GM12864 (cell line): Measurements from ENCODE around the gene ADGRA1.

Source experiments
- DNase-seq: peaks from one replicate; pipeline ENCODE4 v3.0.0-alpha.2; 2011; ENCODE audit warnings: low read depth
- H3K4me3 ChIP-seq: 2 replicates; pipeline ENCODE4 v1.5.1; 2011; ENCODE audit warnings: mild to moderate bottlenecking, low read depth, low read length, control low read depth
- TF ChIP-seq, protein P1 (sequence below): IDR thresholded peaks from 2 replicates; pipeline ENCODE4 v1.5.1; 2011; ENCODE audit warnings: low read depth, mild to moderate bottlenecking, moderate library complexity, low read length, control low read depth, inconsistent platforms; ENCODE audit errors: missing control alignments

The ADGRA1 gene

DNA sequence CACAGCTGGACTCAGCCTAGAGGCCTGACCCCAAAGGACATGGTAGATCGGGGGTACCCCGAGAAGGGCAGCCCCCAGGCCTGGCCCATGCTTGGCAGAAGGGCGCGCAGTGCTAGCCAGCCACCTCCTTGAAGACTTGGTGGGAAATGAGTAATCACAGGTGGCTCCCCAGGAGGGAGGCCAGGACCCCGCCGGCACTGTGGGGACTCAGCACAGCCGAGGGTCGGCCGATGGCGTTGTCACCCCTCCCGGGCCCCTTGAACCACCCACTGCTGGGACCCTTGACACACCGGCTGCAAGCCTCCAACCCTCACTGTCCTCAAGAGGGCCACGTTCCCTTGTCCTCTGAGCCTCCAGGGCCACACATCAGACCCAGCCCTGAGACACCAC is 27.7 kb downstream of the ADGRA1 start:
- DNase-seq = no peak
- no peak overlapping the region for H3K4me3 ChIP-seq
- TF ChIP-seq, protein P1, sequence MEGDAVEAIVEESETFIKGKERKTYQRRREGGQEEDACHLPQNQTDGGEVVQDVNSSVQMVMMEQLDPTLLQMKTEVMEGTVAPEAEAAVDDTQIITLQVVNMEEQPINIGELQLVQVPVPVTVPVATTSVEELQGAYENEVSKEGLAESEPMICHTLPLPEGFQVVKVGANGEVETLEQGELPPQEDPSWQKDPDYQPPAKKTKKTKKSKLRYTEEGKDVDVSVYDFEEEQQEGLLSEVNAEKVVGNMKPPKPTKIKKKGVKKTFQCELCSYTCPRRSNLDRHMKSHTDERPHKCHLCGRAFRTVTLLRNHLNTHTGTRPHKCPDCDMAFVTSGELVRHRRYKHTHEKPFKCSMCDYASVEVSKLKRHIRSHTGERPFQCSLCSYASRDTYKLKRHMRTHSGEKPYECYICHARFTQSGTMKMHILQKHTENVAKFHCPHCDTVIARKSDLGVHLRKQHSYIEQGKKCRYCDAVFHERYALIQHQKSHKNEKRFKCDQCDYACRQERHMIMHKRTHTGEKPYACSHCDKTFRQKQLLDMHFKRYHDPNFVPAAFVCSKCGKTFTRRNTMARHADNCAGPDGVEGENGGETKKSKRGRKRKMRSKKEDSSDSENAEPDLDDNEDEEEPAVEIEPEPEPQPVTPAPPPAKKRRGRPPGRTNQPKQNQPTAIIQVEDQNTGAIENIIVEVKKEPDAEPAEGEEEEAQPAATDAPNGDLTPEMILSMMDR = no peak

DNA sequence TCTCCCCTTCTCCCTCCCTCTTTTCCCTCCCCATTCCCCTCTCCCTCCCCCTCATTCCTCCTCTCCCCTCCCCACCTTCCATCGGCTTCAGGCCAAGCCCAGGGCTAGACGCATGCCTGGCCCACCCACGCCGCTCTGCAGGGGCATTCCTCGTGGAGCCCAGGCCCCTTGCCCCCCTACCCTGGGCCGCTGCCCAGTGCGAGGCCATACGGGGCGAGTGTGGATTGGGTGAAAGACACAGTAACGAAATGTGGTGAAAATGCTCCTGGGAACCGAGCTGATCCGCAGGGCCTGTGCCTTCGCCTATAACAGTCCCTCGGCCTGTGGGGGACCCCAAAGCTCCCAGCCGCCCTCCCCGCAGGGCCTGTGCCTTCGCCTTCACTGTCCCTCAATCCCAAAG is 28.3 kb downstream of the ADGRA1 start:
- TF ChIP-seq, protein P1 = no peak
- H3K4me3 ChIP-seq = no peak overlapping the region
- DNase-seq = no peak

DNA sequence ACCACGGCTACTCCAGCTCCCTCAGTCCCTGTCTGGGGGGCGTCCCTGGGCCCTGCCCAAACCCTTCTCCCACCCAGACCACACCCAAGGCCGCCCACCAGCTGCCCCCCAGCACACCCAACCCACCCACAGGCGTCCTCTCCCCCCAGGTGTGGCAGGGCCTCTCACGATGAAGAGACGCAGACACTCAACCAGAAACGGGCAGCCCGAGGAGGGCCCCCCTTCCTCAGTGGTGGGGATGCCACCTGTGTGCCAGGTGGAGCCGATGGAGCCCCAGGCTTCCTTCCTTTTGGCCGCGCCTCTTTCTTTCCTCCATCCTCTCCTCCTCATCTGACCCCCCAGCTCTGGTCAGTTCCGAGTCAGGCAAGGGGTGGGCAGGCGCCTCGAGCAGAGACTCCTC is 28.7 kb downstream of the ADGRA1 start:
- TF ChIP-seq, protein P1 = no peak
- no peak for DNase-seq
- no peak overlapping the region for H3K4me3 ChIP-seq

DNA sequence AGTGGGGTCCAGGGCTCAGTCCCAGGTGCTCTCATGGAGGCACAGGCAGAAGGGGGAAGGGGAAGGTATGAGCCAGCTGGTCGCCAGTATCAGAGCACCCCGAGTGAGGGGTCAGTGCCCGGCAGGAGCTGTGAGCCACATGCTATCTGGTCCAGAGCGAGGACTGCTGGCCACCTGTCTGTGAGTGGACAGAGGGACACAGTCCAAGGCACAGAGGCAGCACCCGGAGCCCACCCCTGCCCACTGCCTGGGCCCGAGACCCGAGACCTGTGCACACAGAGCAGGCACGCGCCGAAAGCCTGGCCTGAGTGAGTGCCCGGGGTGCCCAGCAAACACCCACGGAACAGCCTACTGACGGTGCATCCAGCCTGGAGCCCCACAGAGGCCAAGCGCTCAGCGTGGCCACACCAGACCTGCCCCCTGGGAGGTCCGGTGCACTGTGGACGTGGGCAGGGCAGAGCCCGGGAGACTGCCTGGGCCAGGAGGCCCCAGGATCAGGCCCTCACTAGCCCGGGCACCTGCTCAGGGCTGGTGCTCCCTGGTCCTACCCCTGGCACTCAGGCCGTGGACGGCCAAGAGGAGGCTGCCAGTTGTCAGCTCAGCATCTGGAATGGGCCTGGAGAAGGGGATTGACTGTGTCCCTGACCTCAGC is 29.4 kb downstream of the ADGRA1 start:
- no peak overlapping the region for H3K4me3 ChIP-seq
- no peak for DNase-seq
- TF ChIP-seq, protein P1 = no peak

DNA sequence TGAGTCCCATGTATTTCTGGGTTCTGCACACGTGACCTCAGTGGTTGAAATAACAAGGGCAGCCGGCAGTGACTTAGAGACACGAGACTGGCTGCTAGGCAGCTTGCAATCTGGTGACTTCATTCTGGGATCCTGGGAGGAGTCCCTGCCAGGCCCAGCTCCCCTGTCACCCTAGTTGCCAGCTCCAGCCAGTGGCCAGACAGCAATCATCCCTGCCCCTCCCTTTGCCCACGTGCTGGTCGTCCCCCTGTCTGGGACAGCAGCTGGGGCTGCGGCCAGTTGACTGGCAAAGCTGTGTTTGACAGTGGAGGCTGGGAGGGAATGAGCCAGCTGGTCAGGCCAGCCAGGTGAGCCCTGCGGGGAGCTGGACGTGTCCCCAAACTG is 30.0 kb downstream of the ADGRA1 start:
- H3K4me3 ChIP-seq = no peak overlapping the region
- TF ChIP-seq, protein P1 = no peak
- DNase-seq = no peak

DNA sequence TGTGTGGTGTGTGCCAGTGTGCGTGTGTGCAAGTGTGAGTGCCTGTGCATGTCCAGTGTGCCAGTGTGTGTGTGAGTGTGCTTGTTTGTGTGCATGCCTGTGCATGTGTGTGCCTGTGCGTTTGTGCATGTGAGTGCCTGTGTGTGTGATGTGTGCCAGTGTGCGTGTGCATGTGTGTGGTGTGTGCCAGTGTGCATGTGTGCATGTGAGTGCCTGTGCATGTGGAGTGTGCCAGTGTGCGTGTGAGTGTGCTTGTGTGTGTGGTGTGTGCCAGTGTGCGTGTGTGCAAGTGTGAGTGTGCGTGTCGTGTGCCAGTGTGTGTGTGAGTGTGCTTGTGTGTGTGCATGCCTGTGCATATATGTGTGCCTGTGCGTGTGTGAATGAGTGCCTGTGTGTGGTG is 33.8 kb downstream of the ADGRA1 start:
- TF ChIP-seq, protein P1 = no peak
- DNase-seq = no peak

DNA sequence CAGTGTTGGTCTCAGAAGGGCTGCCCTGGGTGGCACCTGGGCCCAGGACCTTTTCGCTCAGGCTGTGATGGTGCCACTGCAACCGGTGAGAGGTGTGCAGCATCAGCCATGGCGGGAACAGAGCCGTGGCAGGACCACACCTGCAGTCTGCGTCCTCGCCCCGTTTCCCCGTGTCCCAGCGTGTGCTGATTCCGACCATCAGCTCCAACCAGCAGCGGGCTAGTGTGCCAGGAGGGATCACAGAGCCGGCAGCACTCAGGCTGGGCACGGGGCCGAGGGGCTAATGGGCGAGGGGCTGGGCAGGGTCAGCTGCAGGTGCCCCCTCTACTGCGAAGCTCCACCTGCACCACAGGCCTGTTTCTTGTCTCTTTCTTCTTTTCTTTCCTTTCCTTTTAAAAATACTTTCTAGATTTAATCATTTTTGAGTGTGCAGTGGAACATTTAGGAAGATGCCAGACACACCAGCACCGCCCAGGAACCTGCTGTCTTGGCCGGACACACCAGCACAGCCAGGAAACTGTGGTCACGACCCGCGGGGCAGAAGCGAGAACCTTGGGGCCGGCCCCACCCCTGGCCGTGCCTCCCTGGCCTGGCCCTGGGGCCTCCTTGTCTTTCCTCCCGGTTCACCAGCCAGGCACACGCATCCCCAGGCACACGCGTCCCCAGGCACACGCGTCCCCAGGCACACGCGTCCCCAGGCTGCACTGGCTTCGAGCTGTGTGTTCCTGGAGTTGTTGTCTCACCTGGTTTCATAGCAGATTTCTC is 34.6 kb downstream of the ADGRA1 start:
- TF ChIP-seq, protein P1 = no peak
- no peak for DNase-seq
- no peak overlapping the region for H3K4me3 ChIP-seq

More for the DNA sequence above, 33.8 kb downstream of the ADGRA1 start:
- no peak overlapping the region for H3K4me3 ChIP-seq
